OCI-LY1 (cell line): ENCODE data around the gene DCHS1.

ENCODE experiments used
- H2AFZ ChIP-seq: fragments of 200-600 bp; sonication (generic), shearing (Covaris generic); 2 replicates; pipeline ENCODE4 v1.6.0; 2014; ENCODE audit warnings: antibody characterized with exemption, mild to moderate bottlenecking, low read length
- H3F3A ChIP-seq: fragments of 200-600 bp; sonication (generic), shearing (Covaris generic); 2 replicates; pipeline ENCODE4 v1.6.0; 2014; ENCODE audit warnings: mild to moderate bottlenecking, antibody characterized with exemption, low read length, moderate library complexity; ENCODE audit not compliant: insufficient read depth
- H3K27ac ChIP-seq: fragments of 200-600 bp; sonication (generic); 2 replicates; pipeline ENCODE4 v1.5.1; 2014; ENCODE audit warnings: low read length, mixed run types, mild to moderate bottlenecking, low read depth; ENCODE audit not compliant: poor library complexity, severe bottlenecking
- H3K27me3 ChIP-seq: fragments of 200-600 bp; sonication (generic); 2 replicates; pipeline ENCODE4 v1.6.0; 2014; ENCODE audit warnings: antibody characterized with exemption, mild to moderate bottlenecking, low read length, moderate library complexity; ENCODE audit not compliant: insufficient read depth
- H3K36me3 ChIP-seq: fragments of 200-600 bp; sonication (generic); 2 replicates; pipeline ENCODE4 v1.6.1; 2014; ENCODE audit warnings: mild to moderate bottlenecking, antibody characterized with exemption, low read length, moderate library complexity, mixed read lengths; ENCODE audit not compliant: insufficient read depth
- H3K4me1 ChIP-seq: fragments of 200-600 bp; sonication (generic); 2 replicates; pipeline ENCODE4 v1.5.1; 2014; ENCODE audit warnings: mild to moderate bottlenecking, low read length, moderate library complexity; ENCODE audit not compliant: insufficient read depth, severe bottlenecking
- H3K4me2 ChIP-seq: fragments of 200-600 bp; sonication (generic), shearing (Covaris generic); 2 replicates; pipeline ENCODE4 v1.6.1; 2014; ENCODE audit warnings: low read length
- H3K4me3 ChIP-seq: fragments of 200-600 bp; sonication (generic); 2 replicates; pipeline ENCODE4 v1.5.1; 2014; ENCODE audit warnings: low read length, low read depth, mild to moderate bottlenecking, mixed read lengths; ENCODE audit not compliant: poor library complexity, severe bottlenecking
- H3K79me2 ChIP-seq: fragments of 200-600 bp; shearing (Covaris generic); 2 replicates; pipeline ENCODE4 v1.6.1; 2016; ENCODE audit warnings: mixed run types, low read length, mixed read lengths; ENCODE audit not compliant: insufficient read depth
- H3K9ac ChIP-seq: fragments of 200-600 bp; sonication (generic), shearing (Covaris generic); 2 replicates; pipeline ENCODE4 v1.6.1; 2014; ENCODE audit warnings: mild to moderate bottlenecking, low read length, mixed read lengths
- H3K9me2 ChIP-seq: fragments of 200-600 bp; sonication (generic), shearing (Covaris generic); 2 replicates; pipeline ENCODE4 v1.6.1; 2014; ENCODE audit warnings: low read depth, mild to moderate bottlenecking, low read length, mixed read lengths
- H3K9me3 ChIP-seq: fragments of 200-600 bp; shearing (Covaris generic); 2 replicates; pipeline ENCODE4 v1.6.1; 2014; ENCODE audit warnings: low read length, mixed read lengths
- H4K20me1 ChIP-seq: fragments of 200-600 bp; sonication (generic), shearing (Covaris generic); 2 replicates; pipeline ENCODE4 v1.6.0; 2016; ENCODE audit warnings: mild to moderate bottlenecking, low read length; ENCODE audit not compliant: insufficient read depth
- CTCF ChIP-seq: fragments of 200-600 bp; sonication (generic), shearing (Covaris generic); IDR thresholded peaks from 2 replicates; pipeline ENCODE4 v1.5.1; 2017; ENCODE audit warnings: mild to moderate bottlenecking, antibody characterized with exemption, low read length, moderate library complexity, mixed read lengths
- EZH2 ChIP-seq: fragments of 200-600 bp; sonication (generic), shearing (Covaris generic); IDR thresholded peaks from 2 replicates; pipeline ENCODE4 v1.8.0; 2017; ENCODE audit warnings: borderline replicate concordance, mixed run types, mild to moderate bottlenecking, antibody characterized with exemption, low read length, moderate library complexity, mixed read lengths

The DCHS1 gene

DNA sequence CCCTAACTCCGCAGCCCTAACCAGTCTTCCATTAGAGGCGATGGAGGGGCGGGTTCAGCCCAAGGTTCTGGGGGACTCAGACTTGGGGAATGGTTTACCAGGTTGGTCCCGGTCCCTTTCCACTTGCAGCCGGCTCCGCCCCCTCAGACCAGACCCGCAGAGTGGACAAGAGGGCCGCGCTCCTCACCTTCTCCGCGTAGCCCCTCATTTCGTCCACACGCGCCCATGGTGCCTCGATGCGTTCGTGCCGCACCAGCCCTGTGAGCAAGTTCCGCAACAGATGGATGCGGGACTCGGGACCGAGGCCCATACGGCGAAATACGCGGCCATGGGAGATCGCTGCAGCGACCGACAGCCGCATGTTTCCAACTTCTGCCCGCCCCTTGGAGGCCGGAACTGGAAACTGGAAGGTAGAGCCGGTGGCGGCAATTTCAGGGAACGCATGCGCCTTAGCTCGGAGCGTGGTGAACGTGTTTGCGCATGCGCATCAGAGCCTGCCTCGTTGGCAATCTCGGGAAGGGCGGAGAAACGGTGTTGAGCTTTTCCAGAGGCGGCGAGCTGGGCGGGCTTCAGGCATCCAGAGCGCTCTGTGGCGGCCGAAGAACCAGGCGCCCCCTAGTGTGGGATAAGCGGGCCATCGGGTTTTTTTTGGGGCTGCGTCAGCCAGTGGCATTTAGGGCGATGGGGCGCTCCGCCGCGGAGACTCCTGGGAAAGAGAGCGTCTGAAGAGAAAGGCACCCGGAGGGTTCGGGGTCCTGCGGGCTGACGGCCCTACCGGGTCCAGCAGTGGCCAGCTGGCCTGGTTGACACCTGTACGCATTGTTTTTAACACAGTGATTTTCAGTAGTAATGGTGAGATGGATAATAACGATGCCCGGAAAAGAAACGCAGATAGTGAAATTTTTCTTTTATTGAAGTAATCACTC lies 27.6 kb upstream of the DCHS1 start, which contains the start of gene MRPL17:
Gene MRPL17 (minus strand): TSS at position 405 of the 926 bp plus-strand sequence. CDS start 44 bp downstream, at position 361.
- H3K9me2 ChIP-seq = no peaks in the 10 kb centered on the region
- peak within 1 kb of the TSS; percentile 90 for H3K4me3 ChIP-seq
- peaks cover 21% of the 10 kb centered on the region for H3K4me1 ChIP-seq
- peaks cover 32% of the 10 kb centered on the region for H3K36me3 ChIP-seq
- H3K4me2 ChIP-seq = peak within 1 kb of the TSS; percentile 86
- H3K79me2 ChIP-seq = peaks cover 20% of the 10 kb centered on the region
- no peaks in the 10 kb centered on the region for H4K20me1 ChIP-seq
- peak within 1 kb of the TSS; percentile 68 for H2AFZ ChIP-seq
- no peaks in the 10 kb centered on the region for H3K27me3 ChIP-seq
- TF ChIP-seq CTCF (peak; percentile 86), EZH2 (no peak)
- peak within 1 kb of the TSS; percentile 37 for H3K27ac ChIP-seq
- H3K9me3 ChIP-seq = no peaks in the 10 kb centered on the region
- no peaks in the 10 kb centered on the region for H3F3A ChIP-seq
- H3K9ac ChIP-seq = peak within 1 kb of the TSS; percentile 94

GRCh38 chr11:6682591-6682935 lies 27.0 kb upstream of the DCHS1 start:
- no peaks in the 10 kb centered on the region for H3K9me2 ChIP-seq
- no peaks in the 10 kb centered on the region for H4K20me1 ChIP-seq
- peaks cover 20% of the 10 kb centered on the region for H3K79me2 ChIP-seq
- H3F3A ChIP-seq = no peaks in the 10 kb centered on the region
- peaks cover 32% of the 10 kb centered on the region for H3K36me3 ChIP-seq
- peak overlapping the region; percentile 37 for H3K27ac ChIP-seq
- H3K4me3 ChIP-seq = peak overlapping the region; percentile 90
- no peaks in the 10 kb centered on the region for H3K27me3 ChIP-seq
- peak overlapping the region; percentile 94 for H3K9ac ChIP-seq
- peaks cover 21% of the 10 kb centered on the region for H3K4me1 ChIP-seq
- H3K9me3 ChIP-seq = no peaks in the 10 kb centered on the region
- TF ChIP-seq EZH2 (no peak), CTCF (no peak)
- no peak overlapping the region for H2AFZ ChIP-seq
- H3K4me2 ChIP-seq = peak overlapping the region; percentile 86

- Histone ChIP-seq H3K27ac (no peak overlapping the region), H2AFZ (no peak overlapping the region)
- TF ChIP-seq EZH2 (no peak), CTCF (no peak)
Measured at GRCh38 chr11:6681949-6682348, 26.3 kb upstream of the DCHS1 start.

More at GRCh38 chr11:6681949-6682348, 26.3 kb upstream of the DCHS1 start:
- Histone ChIP-seq H3K9ac (peak overlapping the region; percentile 94), H3K9me3 (no peaks in the 10 kb centered on the region), H3K9me2 (no peaks in the 10 kb centered on the region), H3K4me3 (peak overlapping the region; percentile 90), H3K4me2 (peak overlapping the region; percentile 86), H4K20me1 (no peaks in the 10 kb centered on the region), H3K4me1 (peaks cover 21% of the 10 kb centered on the region), H3K79me2 (peaks cover 20% of the 10 kb centered on the region), H3K27me3 (no peaks in the 10 kb centered on the region), H3K36me3 (peaks cover 32% of the 10 kb centered on the region), H3F3A (no peaks in the 10 kb centered on the region)
